CD4-positive, alpha-beta T cell treated with Interferon alpha-2 for 1 hour (primary cell): ENCODE results near the gene LRTM2.

Experiments
- DNase-seq, 2 donors: peaks; one replicate each; pipeline ENCODE4 v3.0.0-alpha.2; 2020 to 2022

Gene LRTM2

DNA sequence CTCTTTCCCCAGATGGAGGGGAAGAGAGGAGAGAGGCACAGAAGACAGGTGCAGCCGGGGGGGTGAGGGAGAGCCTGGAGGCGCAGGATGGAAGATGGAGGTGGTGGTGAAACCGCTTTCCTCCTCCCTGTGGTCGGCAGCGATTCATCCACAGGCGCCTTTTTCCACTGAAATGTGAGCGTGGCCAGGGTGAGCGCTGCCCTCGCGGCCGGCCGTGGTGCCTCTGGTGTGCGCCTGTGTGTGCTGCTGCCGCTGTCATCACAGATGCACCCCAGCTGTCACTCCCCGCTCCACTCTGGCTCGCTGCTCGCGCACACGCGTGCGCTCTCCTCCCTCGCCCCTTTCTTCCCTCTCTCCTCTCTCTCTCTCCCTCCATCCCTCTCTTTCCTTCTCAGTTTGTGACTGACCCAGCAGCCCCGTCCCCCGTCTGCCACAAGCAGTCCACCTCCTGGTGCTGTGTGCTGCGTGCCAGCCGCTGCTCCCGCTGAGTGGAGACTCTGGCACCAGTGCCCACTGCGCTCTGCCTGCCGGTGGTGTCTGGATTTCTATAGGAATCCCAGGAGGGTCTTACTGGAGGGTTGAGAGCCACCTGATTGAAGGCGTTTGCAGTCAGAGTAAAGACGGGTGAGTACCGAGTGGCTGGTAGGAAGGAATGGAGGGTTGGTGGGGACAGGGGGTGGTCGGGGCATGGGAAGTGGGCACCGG lies at the start of gene LRTM2:
Gene LRTM2, plus strand, starts transcription at position 375 of the 705 bp plus-strand sequence. CDS start 7,584 bp downstream, outside the sequence.
- no peak for DNase-seq

- no peak for DNase-seq
Observed at GRCh38 chr12:1773937-1774655, 46.3 kb upstream of the LRTM2 start.

DNA sequence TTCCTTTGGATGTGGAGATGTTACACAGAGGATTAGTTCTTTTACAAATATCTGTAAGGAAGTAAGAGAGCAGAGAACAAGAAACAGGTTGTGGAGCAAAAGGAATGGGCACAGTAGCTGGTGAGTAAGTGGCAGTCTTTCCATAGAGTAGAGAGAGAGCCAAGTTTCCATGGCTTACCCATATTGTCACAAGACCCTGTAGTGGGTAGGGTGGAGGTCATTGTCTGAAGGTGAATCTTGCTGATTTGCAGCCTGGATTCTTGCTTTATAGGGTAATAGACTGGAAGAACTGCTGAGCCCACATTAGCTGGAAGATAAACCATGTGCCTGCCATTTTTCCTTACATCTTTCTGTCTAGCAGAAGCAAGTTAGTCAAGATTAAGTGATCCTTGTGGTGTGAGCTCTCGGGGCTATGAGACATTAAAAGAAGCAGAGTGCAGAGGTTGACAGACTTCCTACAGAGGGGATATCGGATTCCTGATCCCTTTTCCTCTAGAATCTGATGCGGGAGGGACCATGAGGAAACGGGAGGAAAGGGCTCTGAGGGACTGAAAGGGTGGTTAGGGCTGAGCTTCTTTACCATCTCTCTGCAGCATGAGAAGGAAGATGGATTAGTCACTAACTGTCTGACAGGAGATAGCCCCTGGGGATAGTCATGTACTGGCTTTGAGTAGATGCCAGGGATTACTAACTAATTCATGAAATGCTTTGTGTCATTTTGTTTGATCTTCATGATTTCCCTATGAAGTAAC lies 44.0 kb upstream of the LRTM2 start:
- DNase-seq, result no peak

DNA sequence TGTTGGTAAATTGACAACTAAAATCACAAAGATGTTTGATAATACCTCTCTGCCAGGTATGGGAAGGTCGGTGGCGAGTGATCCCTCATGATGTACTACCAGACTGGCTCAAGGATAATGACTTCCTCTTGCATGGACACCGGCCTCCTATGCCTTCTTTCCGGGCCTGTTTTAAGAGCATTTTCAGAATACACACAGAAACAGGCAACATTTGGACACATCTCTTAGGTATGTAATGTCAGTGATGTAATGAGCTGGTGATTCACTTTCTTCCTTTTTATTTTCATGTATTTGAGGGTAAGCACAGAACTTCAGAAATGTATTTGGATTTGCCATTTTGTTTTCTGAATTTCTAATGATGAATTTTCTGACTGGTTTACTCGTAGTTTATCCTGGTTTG lies 42.6 kb upstream of the LRTM2 start:
- no peak for DNase-seq

GRCh38 chr12:1778911-1779310 lies 41.5 kb upstream of the LRTM2 start:
- no peak for DNase-seq

DNA sequence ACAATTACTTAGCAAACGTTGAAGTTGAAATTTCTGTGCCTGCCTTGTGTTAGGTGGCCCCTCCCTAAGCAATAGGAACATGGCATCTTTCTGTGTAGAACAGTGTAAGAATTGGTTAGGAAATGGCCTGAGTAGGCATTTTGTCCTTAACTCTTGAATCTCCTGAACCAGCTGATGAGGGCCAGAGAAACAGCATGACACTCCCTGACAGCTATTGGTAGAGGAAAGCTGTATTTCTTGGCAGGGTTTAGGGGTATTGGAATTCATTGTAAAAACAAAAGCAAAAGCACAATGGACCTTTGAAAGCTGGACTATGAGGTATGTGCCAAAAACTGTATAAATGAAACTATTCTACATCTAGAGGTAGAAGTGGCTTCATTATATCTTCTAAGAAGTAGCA lies 40.6 kb upstream of the LRTM2 start:
- no peak for DNase-seq

- DNase-seq, result no peak
Observed at GRCh38 chr12:1781772-1782171, 38.6 kb upstream of the LRTM2 start.

DNA sequence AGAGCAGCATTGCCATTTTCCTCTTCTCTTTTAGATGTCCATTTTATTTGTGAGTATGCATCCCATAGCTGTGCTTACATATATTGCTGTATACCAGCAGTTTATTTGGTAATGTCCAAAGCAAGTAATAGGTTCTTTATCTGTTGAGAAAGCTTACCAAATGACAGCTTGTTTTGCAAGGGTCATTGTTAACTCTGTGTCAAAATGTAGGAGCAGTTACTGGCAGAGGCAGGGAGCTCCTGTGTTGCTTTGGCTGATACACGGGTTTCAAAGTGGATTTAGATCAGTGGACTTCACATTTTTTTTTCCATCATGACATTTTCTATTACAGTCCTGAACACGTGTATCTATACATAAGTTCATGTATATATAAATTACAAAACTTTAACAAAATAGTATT lies 38.1 kb upstream of the LRTM2 start:
- DNase-seq, result no peak

DNA sequence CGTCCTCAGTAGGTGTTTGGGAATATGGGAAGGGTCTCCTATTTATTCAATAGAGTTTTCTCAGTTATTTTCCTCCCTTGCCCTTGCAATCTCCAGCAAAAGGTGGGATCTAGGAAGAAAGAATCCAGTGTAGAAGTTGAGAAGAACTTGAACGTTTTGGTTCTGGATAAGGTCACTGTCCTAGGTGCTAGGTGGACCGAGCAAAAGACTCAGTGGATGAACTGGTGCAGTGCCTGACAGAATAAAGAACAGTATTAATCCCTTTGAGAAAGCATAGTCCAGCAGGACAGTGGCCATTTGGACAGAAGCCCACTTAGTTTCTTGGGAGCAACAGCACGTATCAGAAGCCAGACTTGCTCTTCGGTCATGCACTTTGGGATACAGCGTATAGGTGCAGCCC lies 32.7 kb upstream of the LRTM2 start:
- DNase-seq, result no peak

DNA sequence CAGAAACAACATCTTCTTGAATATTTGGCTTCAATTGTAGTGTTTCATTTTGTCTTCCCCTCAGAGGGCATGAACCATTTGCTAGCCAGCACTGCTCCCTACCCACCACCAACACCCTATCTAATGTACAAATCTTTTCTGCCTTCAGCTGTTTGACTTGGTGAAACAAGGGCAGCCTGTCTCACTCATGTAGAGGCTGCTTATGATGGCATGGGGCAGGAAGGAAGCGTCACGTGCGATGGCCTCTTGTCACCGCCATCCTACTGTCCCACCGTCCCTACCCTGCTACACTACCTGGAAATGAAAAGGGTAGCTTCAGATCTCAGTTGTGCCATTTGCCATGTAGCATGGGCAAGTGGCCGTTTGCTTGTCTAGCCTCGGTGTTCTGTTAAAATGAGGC lies 29.9 kb upstream of the LRTM2 start:
- no peak for DNase-seq

DNA sequence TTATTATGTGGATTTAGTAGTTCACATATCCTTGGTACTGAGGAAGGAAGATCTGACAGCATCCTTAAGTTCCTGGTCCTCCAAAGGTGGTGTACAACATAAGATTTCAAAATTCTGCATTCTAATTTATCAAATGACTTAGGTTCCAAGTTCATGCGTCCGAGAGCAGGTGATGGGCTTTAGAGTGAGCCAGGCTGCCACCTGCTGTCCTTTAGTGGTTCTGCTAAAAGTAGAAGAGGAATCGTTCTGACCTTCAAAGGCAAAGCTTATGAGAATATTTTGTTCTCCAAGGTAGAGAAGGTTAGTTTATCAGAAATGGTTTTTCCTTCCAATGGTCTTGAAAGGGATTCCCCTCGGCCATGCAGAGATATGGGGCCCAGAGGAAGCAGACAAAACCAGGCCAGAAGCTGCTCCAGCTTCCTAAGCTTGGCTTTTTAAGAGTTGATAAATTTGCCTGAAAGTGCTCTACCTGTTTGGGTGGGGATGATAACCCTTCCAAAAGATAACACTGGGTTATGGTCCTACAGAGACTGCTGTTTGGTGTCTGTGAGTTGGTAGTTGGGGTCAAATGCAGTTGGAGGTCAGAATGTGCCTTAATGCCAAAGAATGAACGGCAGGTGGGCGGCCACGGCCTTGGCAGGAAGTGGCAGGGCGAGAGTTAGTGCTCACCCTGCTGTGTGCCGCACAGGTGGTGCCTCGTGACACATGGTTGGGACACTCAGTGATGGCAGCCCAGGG lies 29.1 kb upstream of the LRTM2 start:
- DNase-seq, result peak; percentile 70 to 79

DNA sequence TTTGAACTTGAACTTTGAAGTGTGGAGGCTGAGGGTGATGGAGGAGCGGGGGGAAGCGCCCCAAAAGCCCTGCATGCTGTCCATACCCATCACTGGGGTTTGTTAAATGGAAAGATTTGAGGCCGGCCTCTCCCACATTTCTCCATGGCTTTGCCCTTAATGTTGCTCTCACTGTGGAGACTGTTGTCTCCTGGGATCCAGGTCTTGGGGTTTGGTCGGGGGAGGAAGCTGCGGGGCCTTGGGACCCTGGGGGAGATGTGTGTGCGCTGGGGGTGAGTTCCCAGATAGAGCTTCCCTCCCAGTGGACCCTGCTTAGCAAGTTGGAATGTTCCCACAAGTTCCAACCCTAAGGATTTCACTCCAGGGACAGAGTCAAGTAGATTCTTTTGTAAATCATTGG lies 28.0 kb upstream of the LRTM2 start:
- DNase-seq, result no peak

DNA sequence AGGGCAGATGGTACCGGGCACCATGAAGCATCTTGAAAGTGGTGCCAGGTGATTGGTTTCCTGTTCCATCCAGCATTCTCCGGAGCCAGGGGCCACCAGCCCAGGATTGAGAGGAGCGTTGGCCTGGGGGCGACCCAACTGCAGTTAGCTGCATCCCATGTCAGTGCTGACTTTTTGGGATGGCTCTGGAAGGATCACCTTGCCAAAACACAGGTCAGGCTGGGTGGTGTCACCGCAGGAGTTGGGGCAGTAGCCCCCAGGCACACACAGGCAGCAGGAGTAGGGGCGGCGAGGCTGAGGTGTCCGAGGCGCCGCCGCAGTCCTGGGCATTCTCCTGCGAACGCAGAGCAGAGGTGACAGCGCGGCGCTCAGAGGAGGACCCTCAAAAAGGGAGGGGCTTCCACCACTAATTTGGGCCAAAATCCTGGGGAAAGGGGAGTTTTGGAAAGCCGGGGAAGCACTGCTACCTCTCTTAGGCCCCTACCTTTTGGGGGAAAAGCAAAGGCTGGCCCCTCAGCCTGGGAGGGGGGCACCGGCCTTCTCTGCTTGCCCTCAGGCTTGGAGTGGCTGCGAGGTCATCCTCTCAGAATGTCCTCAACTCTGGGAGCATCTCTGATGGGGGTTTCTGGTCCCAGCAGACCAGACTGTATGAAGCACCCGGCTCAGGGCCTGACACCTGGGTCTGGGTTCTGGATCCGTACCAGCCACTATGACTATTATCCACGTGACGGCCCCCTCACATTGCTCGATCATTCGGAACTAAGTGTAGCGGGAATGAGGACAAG lies 26.7 kb upstream of the LRTM2 start:
- DNase-seq, result no peak

- DNase-seq, result no peak
Observed at GRCh38 chr12:1794440-1795090, 25.8 kb upstream of the LRTM2 start.

- DNase-seq, result no peak
Observed at GRCh38 chr12:1795221-1795784, 25.1 kb upstream of the LRTM2 start.

- peak; percentile 94 to 95 for DNase-seq
Observed at GRCh38 chr12:1795785-1796514, 24.4 kb upstream of the LRTM2 start.

DNA sequence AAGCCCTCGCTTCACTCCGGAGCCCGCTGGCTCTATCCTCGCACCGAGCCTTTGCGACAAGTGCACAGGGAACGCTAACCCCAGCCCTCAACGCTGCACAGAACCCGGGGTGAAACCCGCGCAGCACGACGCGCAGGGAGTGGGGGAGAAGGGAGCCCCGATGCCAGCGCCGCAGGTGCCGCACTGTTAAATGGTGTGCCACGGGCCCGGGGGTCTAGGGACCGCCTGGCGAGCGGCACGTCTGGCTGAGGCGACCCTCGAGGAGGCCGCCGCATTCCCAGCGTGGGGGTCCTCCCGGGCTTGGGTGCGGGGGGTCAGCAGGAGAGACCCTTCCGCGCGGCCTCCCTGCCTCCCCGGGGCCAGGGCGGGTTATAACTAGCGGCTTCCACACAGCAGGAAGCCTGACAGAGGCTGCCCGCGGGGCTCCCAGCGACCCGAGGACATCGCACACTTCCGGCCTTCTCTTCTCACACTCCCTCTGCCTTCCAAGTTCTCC lies 23.8 kb upstream of the LRTM2 start:
- DNase-seq, result peak in 1 of 2 donors; percentile 51

DNA sequence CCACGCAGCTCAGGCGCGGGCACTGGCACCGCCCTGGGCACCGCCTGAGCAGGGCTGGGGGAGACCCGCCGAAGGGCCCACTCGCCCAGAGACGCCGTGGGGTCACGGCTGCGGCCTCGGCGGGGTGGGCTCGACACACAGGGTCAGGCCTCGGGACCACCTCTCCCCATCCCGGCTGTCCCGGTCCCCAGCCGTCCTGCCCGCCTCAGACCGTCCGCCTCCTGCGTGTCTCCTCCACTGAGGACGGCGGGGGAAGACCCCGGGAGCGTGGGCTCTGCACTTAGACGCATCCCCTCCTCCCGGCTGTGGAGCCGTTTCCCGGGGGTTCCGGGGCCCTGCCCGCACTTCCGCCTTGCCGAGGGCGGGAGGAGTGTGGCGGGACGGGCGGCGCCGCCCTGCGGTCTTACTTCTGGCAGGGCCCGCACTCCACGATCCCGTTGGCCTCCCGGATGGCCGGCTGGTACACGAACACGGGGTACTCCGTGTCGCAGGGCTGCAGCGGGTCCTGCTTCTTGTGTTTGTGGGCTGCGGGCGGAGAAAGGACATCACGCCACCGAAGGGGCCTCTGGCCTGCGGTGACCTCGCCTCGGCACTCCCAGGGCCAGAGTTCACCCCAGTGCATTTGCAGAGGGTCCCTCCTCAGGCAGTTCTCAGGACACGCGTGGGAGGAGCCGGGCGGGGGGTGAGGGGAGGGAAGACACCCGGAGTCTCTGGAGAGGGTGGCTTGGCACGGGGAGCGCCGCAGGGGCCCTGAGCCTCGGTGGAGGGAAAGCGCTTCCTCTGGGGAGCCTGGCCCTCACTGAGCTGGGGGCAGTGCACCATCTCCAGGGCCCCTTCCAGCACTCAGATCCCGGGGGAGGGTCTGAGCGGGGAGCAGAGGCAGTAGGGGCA lies 23.1 kb upstream of the LRTM2 start:
- peak; percentile 31 to 63 for DNase-seq

DNA sequence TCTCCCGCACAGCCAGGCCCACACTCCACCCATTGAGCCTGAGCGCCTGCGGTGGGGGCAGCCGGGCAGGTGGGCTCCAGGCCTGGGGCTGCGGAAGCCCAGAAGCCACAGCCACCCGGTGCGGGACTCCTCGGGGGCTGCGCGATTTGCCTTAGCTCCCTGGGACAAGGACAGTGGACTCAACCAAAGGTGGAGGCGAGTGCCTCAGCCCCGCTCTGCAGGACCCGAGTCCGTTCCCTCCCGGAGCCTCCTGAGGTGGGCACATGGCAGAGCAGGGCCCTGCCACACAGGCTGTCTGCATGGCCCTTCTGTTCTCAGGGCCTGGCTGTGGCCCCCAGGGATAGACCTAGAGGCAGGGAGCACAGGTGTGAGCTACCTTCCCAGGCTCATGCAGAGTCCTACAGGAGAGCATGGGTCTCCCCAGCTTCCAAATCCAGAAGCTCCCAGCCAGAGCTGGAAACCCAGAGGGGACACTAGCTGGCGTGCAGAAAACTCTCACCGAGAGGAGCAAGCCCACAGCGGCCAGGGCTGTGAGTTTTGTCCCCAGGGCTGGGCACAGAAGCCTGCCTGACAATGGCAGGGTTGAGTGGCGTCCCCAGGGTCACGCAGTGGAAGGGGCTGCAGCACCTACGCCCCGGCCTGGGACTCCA lies 22.2 kb upstream of the LRTM2 start:
- DNase-seq, result no peak
